Endothelial cell of umbilical vein (primary cell): Measurements from ENCODE around the gene SLC35F3.

Source experiments
- EZH2 ChIP-seq: IDR thresholded peaks from 2 replicates; pipeline ENCODE4 v1.6.1; 2012; ENCODE audit warnings: borderline replicate concordance, low read depth, mild to moderate bottlenecking, moderate library complexity, low read length, inconsistent platforms; ENCODE audit not compliant: severe bottlenecking
- POLR2A ChIP-seq: IDR thresholded peaks from 2 replicates; pipeline ENCODE4 v1.6.1; 2012; ENCODE audit warnings: low read depth, mild to moderate bottlenecking, control low read depth, low read length
- TF ChIP-seq, protein P1 (sequence below), 2 donors: IDR thresholded peaks; 1 replicate in 1 of 2; 2 replicates in 1 of 2; pipeline ENCODE4 v1.5.1; 2011; ENCODE audit warnings: low read length in 2 of 2, mild to moderate bottlenecking in 2 of 2, moderate library complexity in 2 of 2, control low read depth in 1 of 2, inconsistent platforms in 1 of 2, low read depth in 1 of 2; ENCODE audit not compliant: insufficient read depth in 1 of 2; ENCODE audit errors: extremely low read depth in 1 of 2

DNA sequence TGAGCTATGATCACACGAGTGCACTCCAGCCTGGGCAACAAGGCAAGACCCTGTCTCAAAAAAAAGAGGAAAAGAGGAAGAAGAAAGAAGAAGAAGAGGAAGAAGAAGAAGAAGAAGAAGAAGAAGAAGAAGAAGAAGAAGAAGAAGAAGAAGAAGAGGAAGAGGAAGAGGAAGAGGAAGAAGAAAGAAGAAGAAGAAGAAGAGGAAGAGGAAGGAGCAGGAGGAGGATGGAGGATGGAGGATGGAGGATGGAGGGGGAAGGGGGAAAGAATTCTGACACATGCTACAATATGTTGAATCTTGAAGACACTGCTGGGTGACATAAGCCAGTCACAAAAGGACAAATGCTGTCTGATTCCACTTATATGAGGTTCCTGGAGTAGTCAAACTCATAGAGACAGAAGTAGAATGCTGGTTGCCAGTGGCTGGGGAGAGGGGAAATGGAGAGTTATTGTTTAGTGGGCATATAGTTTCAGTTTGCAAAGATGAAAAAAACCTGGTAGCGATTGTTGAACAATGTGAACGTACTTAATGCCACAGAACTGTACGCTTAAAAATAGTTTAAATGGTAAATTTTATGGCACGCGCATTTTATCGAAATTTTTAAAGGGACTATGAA is 421.5 kb downstream of the SLC35F3 start:
- TF ChIP-seq, protein P1, sequence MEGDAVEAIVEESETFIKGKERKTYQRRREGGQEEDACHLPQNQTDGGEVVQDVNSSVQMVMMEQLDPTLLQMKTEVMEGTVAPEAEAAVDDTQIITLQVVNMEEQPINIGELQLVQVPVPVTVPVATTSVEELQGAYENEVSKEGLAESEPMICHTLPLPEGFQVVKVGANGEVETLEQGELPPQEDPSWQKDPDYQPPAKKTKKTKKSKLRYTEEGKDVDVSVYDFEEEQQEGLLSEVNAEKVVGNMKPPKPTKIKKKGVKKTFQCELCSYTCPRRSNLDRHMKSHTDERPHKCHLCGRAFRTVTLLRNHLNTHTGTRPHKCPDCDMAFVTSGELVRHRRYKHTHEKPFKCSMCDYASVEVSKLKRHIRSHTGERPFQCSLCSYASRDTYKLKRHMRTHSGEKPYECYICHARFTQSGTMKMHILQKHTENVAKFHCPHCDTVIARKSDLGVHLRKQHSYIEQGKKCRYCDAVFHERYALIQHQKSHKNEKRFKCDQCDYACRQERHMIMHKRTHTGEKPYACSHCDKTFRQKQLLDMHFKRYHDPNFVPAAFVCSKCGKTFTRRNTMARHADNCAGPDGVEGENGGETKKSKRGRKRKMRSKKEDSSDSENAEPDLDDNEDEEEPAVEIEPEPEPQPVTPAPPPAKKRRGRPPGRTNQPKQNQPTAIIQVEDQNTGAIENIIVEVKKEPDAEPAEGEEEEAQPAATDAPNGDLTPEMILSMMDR (IDR thresholded peaks at IDR 0.05; ENCODE audit: extremely low read depth in 1 of 2, insufficient read depth in 1 of 2, low read depth in 1 of 2, low read length in 2 of 2): no peak
- no peak for TF ChIP-seq POLR2A
- no peak for TF ChIP-seq EZH2
